CD4-positive, alpha-beta T cell treated with Interleukin-6 for 4 hours (primary cell): ENCODE results near the gene LRRFIP1.

ENCODE experiments used
- DNase-seq: peaks from one replicate; pipeline ENCODE4 v3.0.0-alpha.2; 2020; ENCODE audit warnings: mixed read lengths

LRRFIP1 gene

DNA sequence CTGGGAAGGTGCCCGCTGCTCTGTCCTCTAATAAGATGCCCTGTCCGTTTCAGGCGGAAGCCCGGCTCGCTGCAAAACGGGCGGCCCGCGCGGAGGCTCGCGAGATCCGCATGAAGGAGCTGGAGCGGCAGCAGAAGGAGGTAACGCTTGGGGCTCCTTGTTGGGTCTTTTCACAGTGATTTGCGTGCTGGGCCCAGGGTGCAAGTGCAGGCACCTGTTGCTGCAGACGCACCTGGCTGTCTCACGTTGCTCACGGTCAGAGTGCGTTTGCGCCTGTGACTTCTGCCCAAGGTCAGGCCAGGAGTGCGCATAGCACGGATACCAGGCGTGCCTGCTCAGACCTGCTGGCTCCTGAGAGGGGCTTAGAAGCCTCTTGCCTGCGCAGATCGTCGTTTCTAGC, 81.1 kb downstream of the LRRFIP1 start:
- DNase-seq, result no peak

DNA sequence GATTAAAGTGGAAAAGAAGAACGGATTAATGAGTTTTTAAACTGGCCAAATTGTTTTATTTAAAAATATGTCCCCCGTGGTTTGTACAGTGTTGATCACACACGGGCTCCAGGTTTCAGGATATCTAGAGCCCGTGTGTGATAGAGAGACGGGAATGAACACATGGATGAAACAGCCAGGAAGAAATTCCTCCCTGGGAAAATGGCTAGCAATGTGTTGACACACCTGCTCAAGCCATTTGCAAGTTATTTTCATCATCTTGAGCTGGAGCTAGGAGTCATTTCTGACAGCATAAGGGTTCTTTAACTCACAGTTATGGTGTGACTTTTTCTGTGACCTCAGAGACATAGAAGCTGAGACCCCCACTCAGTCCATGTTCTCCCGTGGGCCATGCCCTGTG, 81.6 kb downstream of the LRRFIP1 start:
- no peak for DNase-seq

DNA sequence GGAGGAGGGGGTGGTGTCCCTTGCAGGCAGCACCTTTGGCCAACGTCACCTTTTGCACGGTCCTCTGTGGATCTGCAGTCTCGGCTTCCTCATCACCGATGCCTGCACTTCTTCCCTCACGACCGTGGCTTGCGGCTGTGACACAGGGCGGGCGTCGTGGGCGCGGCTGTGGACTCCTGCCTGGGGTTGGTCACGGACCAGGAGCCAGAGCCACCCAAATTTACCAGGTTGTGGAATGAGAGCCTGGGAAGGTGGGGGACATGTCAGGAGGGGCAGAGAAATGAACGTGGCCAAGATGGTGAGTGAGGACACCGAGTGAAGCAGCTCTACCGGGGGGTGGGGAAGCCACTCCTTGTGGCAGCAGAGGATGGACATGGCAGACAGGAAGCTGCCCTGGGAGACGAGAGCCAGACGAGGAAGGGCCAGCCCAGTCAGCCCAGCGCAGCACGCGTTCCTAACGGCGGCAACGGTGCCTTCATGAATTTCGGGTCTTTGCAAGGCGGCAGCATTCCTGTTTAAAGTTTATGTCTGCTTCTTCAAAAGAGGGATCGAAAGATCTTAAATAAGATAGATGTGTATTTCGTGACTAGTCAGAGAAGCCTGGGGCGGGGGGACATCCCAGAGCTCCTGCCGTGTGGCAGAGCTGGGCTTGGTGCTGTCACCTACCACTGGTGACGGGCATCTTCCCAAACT, 84.2 kb downstream of the LRRFIP1 start:
- no peak for DNase-seq

DNA sequence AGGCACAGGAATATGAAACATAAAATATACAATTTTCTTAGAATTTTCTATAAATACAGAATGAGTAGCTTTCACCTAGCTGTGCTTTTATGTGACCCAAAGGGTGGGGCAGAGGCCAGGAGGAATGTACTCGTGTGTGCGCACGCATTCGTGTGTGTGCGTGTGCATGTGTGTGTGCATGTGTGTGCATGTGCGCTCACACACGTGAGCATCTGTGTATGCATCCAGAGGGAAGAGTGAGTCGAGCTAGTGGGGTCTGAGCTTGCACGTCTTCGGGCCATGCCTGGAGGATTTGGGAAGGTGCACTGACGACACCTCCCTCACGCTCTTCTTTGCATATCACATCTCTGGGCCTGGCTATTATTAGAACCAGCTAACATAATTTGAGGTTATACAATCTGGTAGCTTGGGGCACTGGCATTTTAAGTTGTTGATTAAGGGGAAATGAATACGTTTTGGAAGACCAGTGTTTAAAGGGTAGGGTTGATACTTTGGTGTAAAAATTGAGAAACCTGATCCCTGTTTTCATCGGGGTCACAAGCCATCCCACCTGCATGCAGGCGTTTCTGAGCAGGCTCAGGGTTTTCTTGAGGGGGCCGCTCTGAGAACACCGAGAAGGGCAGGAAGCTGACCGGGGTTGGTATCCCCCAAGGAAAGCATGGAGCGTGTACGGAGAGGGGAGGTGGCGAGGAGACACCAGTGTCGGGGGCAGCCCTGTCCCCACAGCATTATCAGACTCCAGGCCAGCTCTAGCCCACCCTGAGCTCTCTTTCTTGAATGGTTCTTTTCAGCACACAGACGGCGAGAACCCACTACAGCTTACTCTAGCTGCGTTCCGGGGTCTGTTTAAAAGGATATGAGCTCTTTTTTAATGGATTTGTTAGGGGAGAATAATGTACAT, 85.3 kb downstream of the LRRFIP1 start:
- no peak for DNase-seq

DNA sequence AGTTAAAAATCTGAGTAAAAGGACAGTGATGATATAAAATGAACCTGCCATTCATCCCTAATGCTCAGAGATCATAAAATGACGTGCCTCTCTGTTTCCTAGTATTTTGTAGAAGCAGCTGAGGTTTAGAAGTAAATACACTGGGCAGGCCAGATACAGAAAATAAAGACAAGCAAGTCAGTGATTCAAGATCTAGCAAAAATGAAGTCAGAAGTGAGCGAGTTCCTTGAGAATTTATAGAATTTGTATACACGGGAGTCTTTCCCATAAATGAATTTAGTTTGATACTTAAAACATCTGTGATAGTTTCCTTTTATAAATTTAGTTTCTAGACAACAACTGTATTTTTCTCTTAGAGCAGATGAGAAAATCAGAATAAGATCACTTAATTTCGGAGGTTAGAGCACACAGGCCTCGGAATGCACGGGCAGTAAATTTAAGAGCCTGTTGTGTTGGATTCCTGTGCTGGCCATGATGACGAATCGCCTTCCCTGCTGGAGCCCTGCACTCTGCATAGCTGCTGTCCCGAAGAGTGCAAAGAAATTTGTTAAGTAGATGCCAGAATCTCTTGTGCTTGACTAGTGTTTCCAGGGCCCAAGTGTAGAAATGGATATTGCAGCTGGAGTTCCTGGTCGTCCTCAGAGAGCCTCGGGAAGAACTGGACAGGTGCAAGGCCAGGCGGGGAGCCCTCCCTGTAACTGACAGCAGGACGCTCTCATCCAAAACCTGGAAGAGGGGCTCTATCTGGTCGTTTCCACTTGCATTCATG, 87.5 kb downstream of the LRRFIP1 start:
- no peak for DNase-seq

DNA sequence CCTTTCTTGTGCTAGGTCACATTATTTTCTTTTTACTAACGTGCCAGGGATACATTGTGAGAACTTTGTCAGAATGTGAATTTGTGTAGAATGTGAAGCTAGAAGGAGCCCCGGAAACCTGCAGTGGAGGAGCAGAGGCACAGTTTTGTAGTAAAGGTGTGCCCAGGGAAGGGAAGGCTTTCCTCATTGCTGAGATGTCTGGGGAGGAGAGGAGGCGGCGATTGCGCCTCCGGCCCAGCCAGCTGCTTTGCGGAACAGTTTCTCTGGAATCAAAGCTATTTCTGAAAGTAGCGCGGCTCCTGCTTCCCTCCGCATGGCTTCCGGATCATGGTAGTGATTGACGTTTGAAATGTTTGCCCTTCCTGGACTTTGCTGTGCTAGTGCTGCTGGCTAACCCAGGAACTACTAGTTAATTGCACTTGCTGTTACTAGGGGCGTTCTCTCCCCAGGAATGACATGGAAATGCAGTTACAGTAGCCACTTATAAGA, 88.1 kb downstream of the LRRFIP1 start:
- DNase-seq, result no peak

- no peak for DNase-seq
Measured at GRCh38 chr2:237716011-237716410, 88.6 kb downstream of the LRRFIP1 start.

DNA sequence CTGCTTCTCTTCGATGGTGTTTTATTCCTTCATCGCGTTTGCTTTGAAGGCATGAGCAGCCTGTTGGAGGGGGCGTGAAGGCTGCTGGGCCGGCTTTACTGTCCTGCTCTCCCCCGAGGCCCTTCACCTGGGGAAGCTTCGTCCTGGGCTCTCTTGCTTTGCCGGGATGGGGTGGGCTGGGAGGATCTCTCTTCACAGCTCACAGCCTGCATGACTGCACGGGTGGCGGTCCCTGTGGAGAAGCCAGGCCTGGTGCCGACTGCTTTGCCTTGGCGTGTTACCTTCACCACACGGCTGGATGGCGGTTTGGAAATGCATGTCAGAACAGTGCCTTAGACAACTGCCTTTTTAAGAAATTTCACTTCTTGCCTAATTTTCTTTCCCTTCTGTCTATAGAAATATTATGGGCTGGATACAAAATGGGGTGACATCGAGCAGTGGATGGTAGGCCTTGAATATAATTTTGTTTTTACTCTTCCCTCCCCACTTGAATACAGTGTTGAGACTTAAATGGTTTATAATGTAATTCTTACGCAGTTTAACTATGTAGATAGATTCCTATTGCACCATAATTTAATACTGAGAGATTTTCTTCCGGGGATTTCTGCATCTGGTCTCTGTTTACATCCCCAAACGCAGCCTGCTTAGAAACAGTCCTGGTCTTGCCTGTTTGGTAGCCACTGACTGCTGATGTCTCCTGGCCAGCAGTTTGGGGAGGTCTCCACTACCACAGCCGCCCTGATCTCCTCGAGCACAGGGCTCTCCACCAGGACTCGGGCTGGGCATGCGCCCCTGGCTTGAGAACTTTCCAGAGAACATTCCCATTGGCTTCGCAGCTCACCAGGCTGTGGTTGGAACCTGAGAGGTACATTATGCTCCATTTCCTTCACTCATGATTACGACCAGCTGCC, 90.2 kb downstream of the LRRFIP1 start:
- no peak for DNase-seq

GRCh38 chr2:237718277-237718634, 90.9 kb downstream of the LRRFIP1 start:
- DNase-seq, result no peak

DNA sequence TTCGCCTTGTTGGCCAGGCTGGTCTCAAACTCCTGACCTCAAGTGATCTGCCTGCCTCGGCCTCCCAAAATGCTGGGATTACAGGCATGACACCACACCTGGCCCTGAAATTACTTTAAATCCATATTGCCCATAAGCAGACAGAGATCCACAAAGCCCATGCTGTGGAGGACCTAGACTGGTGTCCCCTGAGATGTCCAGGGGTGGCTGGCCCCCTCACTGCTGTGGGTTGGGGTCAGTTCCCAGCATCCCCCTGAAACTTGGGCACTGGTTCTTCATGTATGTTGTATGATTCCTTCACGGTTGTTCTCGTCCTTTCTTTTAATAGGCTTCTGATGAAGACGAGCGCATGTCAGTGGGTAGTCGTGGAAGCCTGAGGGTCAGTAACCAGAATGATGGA, 93.1 kb downstream of the LRRFIP1 start:
- no peak for DNase-seq

DNA sequence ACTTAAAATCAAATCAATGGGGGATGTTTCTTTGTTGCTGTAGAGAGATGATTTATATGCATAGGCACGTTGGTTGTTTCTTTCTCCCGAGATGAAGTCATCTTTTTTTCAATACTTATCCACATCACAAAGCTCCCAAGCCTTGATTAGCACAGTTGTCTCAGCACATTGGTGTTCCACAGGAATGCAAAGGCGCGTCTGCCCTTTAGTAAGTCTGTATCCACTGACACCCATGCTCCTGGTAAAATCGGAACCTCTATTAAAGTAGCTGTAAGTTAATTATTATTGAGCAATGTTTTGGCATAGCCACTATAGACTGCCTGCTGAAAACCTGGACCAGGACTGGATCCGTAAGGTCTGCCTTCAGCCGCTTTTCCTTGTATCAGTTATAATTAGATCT, 93.6 kb downstream of the LRRFIP1 start:
- no peak for DNase-seq

- no peak for DNase-seq
Measured at GRCh38 chr2:237721458-237721857, 94.1 kb downstream of the LRRFIP1 start.

DNA sequence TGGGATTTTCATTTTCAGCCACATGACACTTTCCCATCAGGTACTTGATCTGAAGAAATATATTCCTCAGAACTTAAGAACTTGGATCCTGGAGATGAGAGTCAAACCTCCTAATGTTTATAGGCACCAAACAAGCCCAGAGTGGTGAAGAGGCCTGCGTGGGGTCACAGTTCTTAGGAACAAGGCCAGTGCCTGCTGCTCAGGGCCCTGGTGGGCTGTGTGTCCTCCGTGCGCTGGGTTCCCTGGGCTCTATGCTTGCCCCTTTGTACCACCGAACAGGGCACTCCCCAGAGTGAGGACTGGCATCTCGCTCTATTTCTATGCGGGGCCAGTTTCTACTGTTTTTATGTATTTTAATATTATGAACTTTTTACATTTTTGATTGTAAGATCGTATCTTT, 95.2 kb downstream of the LRRFIP1 start:
- no peak for DNase-seq

DNA sequence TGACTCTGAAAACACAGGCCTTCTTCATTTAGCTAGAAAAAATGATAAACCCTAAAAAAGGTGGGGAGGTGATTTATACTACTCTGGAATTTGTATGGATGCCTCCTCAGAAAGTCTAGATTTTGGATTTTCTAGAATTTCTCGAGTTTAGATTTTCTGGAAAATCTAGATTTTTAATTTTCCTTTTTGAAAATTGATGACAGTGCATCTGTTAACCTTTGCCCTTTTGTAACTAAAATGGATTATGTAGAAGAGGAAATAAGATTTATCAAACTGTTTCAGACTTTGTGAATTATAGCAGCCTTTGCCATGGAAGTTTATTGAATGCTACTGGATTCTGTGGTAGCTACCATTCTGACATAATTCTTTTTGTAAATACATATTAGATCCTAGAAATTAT, 95.6 kb downstream of the LRRFIP1 start:
- DNase-seq, result no peak

DNA sequence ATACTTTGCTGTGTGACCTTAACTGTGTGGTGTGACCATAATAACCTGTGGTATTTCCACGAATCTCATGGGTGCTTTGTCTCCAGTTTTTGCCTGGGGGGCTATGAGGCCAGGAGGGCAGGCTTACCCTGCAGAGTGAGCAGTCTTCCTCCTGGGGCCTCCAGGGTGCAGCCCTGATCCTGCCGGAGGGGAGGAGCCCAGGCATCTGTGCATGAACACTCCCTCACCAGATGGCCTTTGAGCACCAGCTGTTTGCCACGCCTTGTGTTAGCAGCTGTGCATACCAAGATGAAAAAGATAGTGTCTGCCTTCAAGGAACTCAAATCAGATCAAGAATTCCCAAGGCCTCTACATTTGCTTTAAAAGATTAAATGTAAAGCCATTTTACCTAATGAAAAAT, 96.2 kb downstream of the LRRFIP1 start:
- no peak for DNase-seq

- DNase-seq, result no peak
Measured at GRCh38 chr2:237724811-237725478, 97.6 kb downstream of the LRRFIP1 start.

- DNase-seq, result no peak
Measured at GRCh38 chr2:237725661-237726060, 98.3 kb downstream of the LRRFIP1 start.

- no peak for DNase-seq
Measured at GRCh38 chr2:237726401-237726830, 99.0 kb downstream of the LRRFIP1 start.

DNA sequence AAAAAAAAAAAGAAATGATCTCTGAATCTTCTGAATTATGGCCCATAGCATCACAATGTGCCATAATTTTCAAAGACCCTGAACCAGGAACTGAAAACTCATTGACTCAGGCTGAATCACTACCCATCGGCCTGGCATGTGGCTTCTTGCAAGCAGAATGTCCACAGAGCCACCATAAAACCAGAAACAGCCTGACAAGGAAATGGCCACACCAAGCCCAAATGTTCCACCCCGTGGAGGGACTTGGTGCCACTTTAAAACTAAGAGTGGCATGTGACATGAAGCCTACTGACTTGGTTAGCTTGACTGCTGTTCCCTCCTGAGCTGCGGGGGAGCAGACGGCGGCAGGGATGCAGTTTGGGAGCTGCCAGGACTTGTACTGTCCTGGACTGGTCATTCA, 100.0 kb downstream of the LRRFIP1 start:
- DNase-seq, result no peak

- no peak for DNase-seq
Measured at GRCh38 chr2:237729681-237730475, 102.5 kb downstream of the LRRFIP1 start.

DNA sequence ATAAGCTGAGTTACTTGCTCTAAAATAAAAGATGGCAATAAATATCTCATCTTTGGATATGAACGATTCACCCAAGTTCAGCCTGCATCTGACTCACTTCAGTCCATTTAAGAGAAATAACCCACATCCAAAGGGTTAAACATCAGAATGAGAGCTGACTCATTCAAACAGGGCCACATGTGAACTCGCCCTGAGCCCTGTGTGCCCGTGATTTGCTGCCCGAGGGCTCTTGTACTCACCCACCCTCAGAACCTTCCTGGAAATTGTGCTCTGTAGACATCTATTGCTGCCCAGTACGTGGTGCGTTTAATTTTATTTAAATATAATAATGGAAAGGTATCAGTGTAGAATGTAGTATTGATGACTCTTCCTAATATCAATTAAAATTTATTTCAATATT, 104.3 kb downstream of the LRRFIP1 start:
- DNase-seq, result peak; percentile 39
